Parathyroid adenoma (tissue), 2 donors: ENCODE data around the gene DTNA.

Source experiments
- H2AFZ ChIP-seq: fragments of 300-600 bp; sonication (generic); one replicate; pipeline ENCODE4 v1.7.0; 2017; ENCODE audit warnings: antibody characterized with exemption, mild to moderate bottlenecking
- H3K27ac ChIP-seq: fragments of 300-600 bp; sonication (generic); one replicate; pipeline ENCODE4 v1.7.0; 2017
- H3K27me3 ChIP-seq: fragments of 300-600 bp; sonication (generic); one replicate; pipeline ENCODE4 v1.7.0; 2017; ENCODE audit warnings: low read length; ENCODE audit not compliant: control insufficient read depth, insufficient read depth
- H3K36me3 ChIP-seq: fragments of 300-600 bp; sonication (generic); one replicate; pipeline ENCODE4 v1.7.0; 2017; ENCODE audit warnings: low read length; ENCODE audit not compliant: control insufficient read depth, insufficient read depth
- H3K4me1 ChIP-seq: fragments of 300-600 bp; sonication (generic); one replicate; pipeline ENCODE4 v1.7.0; 2017; ENCODE audit warnings: control low read depth
- H3K4me2 ChIP-seq: fragments of 300-600 bp; sonication (generic); one replicate; pipeline ENCODE4 v1.7.0; 2017; ENCODE audit warnings: low read length
- H3K4me3 ChIP-seq: fragments of 300-600 bp; sonication (generic); one replicate; pipeline ENCODE4 v1.7.0; 2017; ENCODE audit warnings: low read depth, low read length
- H3K79me2 ChIP-seq: fragments of 300-600 bp; sonication (generic); one replicate; pipeline ENCODE4 v1.7.0; 2017; ENCODE audit warnings: control low read depth
- H3K9ac ChIP-seq: fragments of 300-600 bp; sonication (generic); one replicate; pipeline ENCODE4 v1.7.0; 2017; ENCODE audit warnings: mild to moderate bottlenecking
- H3K9me3 ChIP-seq: fragments of 300-600 bp; sonication (generic); one replicate; pipeline ENCODE4 v1.7.0; 2017; ENCODE audit warnings: low read length; ENCODE audit not compliant: control insufficient read depth
- CTCF ChIP-seq: fragments of 300-600 bp; sonication (generic); IDR thresholded peaks from one replicate; pipeline ENCODE4 v1.7.0; 2017; ENCODE audit warnings: antibody characterized with exemption, mild to moderate bottlenecking
- donor health status: primary hyperparathyroidism.

DTNA gene

GRCh38 chr18:34820360-34821065, 110.4 kb downstream of the DTNA start:
- Histone ChIP-seq H3K4me1 (no peaks in the 10 kb centered on the region), H3K79me2 (no peaks in the 10 kb centered on the region), H2AFZ (no peak overlapping the region), H3K4me2 (no peak overlapping the region), H3K9ac (no peak overlapping the region), H3K27ac (no peak overlapping the region), H3K36me3 (no peaks in the 10 kb centered on the region), H3K27me3 (no peaks in the 10 kb centered on the region), H3K9me3 (no peaks in the 10 kb centered on the region), H3K4me3 (no peak overlapping the region)
- TF ChIP-seq CTCF: no peak

GRCh38 chr18:34821669-34822210, 111.6 kb downstream of the DTNA start:
- Histone ChIP-seq H2AFZ (no peak overlapping the region), H3K9me3 (no peaks in the 10 kb centered on the region), H3K79me2 (no peaks in the 10 kb centered on the region), H3K27me3 (no peaks in the 10 kb centered on the region), H3K36me3 (no peaks in the 10 kb centered on the region), H3K4me1 (no peaks in the 10 kb centered on the region), H3K27ac (no peak overlapping the region), H3K9ac (no peak overlapping the region), H3K4me2 (no peak overlapping the region), H3K4me3 (no peak overlapping the region)
- TF ChIP-seq CTCF: no peak

- H3K4me3 ChIP-seq: no peak overlapping the region
- H3K27ac ChIP-seq: no peak overlapping the region
- no peaks in the 10 kb centered on the region for H3K36me3 ChIP-seq
- no peaks in the 10 kb centered on the region for H3K27me3 ChIP-seq
- no peaks in the 10 kb centered on the region for H3K79me2 ChIP-seq
- no peaks in the 10 kb centered on the region for H3K4me1 ChIP-seq
- no peaks in the 10 kb centered on the region for H3K9me3 ChIP-seq
- no peak overlapping the region for H3K4me2 ChIP-seq
- H2AFZ ChIP-seq: no peak overlapping the region
- no peak overlapping the region for H3K9ac ChIP-seq
- no peak for TF ChIP-seq CTCF
Measured at GRCh38 chr18:34828093-34828492, 118.0 kb downstream of the DTNA start.

GRCh38 chr18:34834897-34835296, 124.8 kb downstream of the DTNA start:
- H3K4me3 ChIP-seq: no peak overlapping the region
- H3K4me2 ChIP-seq: no peak overlapping the region
- no peak for TF ChIP-seq CTCF
- H3K27me3 ChIP-seq: no peaks in the 10 kb centered on the region
- no peaks in the 10 kb centered on the region for H3K36me3 ChIP-seq
- no peak overlapping the region for H2AFZ ChIP-seq
- H3K27ac ChIP-seq: no peak overlapping the region
- no peaks in the 10 kb centered on the region for H3K9me3 ChIP-seq
- H3K4me1 ChIP-seq: no peaks in the 10 kb centered on the region
- H3K9ac ChIP-seq: no peak overlapping the region
- H3K79me2 ChIP-seq: no peaks in the 10 kb centered on the region

GRCh38 chr18:34835466-34835865, 125.4 kb downstream of the DTNA start:
- H3K36me3 ChIP-seq: no peaks in the 10 kb centered on the region
- H3K4me2 ChIP-seq: no peak overlapping the region
- no peak overlapping the region for H3K27ac ChIP-seq
- H3K9me3 ChIP-seq: no peaks in the 10 kb centered on the region
- no peak for TF ChIP-seq CTCF
- H3K79me2 ChIP-seq: no peaks in the 10 kb centered on the region
- H3K4me3 ChIP-seq: no peak overlapping the region
- no peak overlapping the region for H3K9ac ChIP-seq
- H3K27me3 ChIP-seq: no peaks in the 10 kb centered on the region
- no peak overlapping the region for H2AFZ ChIP-seq
- no peaks in the 10 kb centered on the region for H3K4me1 ChIP-seq
